Stomach (tissue), 19 donors: Measurements from ENCODE around the gene CNGA1. TPM values are rescaled to one million over a fixed set of nuclear protein-coding genes. Genes with fewer than 3 reads are reported as not detected.

Experiments used
- DNase-seq, 2 donors: peaks; one replicate each; pipeline versions ENCODE4 v3.0.0 to v3.0.0-alpha.2; 2013 to 2019
- H3K27ac ChIP-seq, 5 donors: fragments of 200-600 bp in 4 of 5; sonication (generic) in 4 of 5; one replicate each; pipeline ENCODE4 v1.5.1; 2013 to 2019; ENCODE audit warnings: mild to moderate bottlenecking in 1 of 5, moderate library complexity in 1 of 5
- H3K27me3 ChIP-seq, 3 donors: fragments of 200-600 bp; sonication (generic); one replicate each; pipeline ENCODE4 v1.5.1; 2017 to 2019; ENCODE audit warnings: mixed run types in 1 of 3
- H3K36me3 ChIP-seq, 4 donors: fragments of 200-600 bp; sonication (generic); 1 replicate in 3 of 4; 2 replicates in 1 of 4; pipeline ENCODE4 v1.5.1; 2016 to 2019
- H3K4me1 ChIP-seq, 4 donors: fragments of 200-600 bp; sonication (generic); one replicate each; pipeline ENCODE4 v1.5.1; 2016 to 2019
- H3K4me3 ChIP-seq, 4 donors: fragments of 200-600 bp; sonication (generic) in 3 of 4; one replicate each; pipeline ENCODE4 v1.5.1; 2016 to 2019; ENCODE audit warnings: mild to moderate bottlenecking in 1 of 4
- H3K9me3 ChIP-seq, 4 donors: fragments of 200-600 bp; sonication (generic); one replicate each; pipeline ENCODE4 v1.5.1; 2016 to 2019
- EP300 ChIP-seq: sonication (generic); formaldehyde crosslinking; IDR thresholded peaks from one replicate; pipeline ENCODE4 v1.6.1; 2017; ENCODE audit warnings: antibody characterized with exemption
- POLR2A ChIP-seq, 4 donors: fragments of 450-650 bp; IDR thresholded peaks; one replicate each; pipeline ENCODE4 v1.6.1; 2016; ENCODE audit warnings: antibody characterized with exemption in 4 of 4, control low read depth in 2 of 4, mild to moderate bottlenecking in 1 of 4, moderate library complexity in 1 of 4
- POLR2AphosphoS5 ChIP-seq, 3 donors: sonication (generic); formaldehyde crosslinking; IDR thresholded peaks; one replicate each; pipeline ENCODE4 v1.6.1; 2016; ENCODE audit warnings: antibody characterized with exemption in 3 of 3
- WGBS, 5 donors: extraction: QIAGEN DNeasy Blood & Tissue Kit in 3 of 5; methylation state at CpG; one replicate each; pipeline versions ENCODE4 v1.1.5 to v1.1.7; 2013 to 2018; 5-methylcytosine and 5-hydroxymethylcytosine counted together
- intact Hi-C: fragments of 100-400 bp; cut with DNase I; formaldehyde crosslinking; loops from one replicate; pipeline ENCODE4 v1.15.1; 2023; ENCODE audit warnings: low total_unique reads
- long read RNA-seq, 10 donors: transcript quantifications; one replicate each; lab custom pipeline, GENCODE V29; 2026
- polyA plus RNA-seq, 3 donors: library from polyadenylated mRNA; stranded (reverse); fragments of 200-250 nt; gene quantifications; one replicate each; pipeline ENCODE4 v1.2.3, GENCODE V29; 2013
- total RNA-seq, 5 donors: library from RNA; depleted of rRNA; stranded (reverse); fragments of >200 nt; gene quantifications; one replicate each; pipeline versions ENCODE4 v1.1.0 to v1.2.3, GENCODE V29; 2014 to 2016
- TF ChIP-seq, protein P1 (sequence below), 7 experiments: fragments of 450-650 bp in 4 of 7; fragments of 200-600 bp in 3 of 7; sonication (generic) in 3 of 7; IDR thresholded peaks; one replicate each; pipeline ENCODE4 v1.5.1; 2016 to 2019; ENCODE audit warnings: antibody characterized with exemption in 7 of 7, control low read depth in 2 of 7, mild to moderate bottlenecking in 1 of 7
- donor health status: healthy with polysubstance abuse.
- donor health status: Bipolar disorder and iron deficiency.
- donor health status: healthy.

Gene CNGA1
- 10 to 100 TPM in 1 of 5 donors, 1 to 10 TPM in 1, under 1 TPM in 1, not detected in 2; 0.87 to 23.8 (median 2.8) TPM for total RNA-seq
- 1 to 10 TPM in 2 of 3 donors, under 1 TPM in 1; 0.56 to 5.4 (median 4.4) TPM for polyA plus RNA-seq
- long read RNA-seq, donor 1, result 0 reads
- long read RNA-seq, donor 2, result 0 reads
- long read RNA-seq, donor 3, result 0 reads
- long read RNA-seq, donor 4, result 0 reads
- long read RNA-seq, donor 5, result 0 reads
- long read RNA-seq, donor 6, result 0 reads
- long read RNA-seq, donor 7, result 0 reads
- long read RNA-seq, donor 8, result 0 reads
- long read RNA-seq, donor 9, result 0 reads
- long read RNA-seq, donor 10, result 0 reads

DNA sequence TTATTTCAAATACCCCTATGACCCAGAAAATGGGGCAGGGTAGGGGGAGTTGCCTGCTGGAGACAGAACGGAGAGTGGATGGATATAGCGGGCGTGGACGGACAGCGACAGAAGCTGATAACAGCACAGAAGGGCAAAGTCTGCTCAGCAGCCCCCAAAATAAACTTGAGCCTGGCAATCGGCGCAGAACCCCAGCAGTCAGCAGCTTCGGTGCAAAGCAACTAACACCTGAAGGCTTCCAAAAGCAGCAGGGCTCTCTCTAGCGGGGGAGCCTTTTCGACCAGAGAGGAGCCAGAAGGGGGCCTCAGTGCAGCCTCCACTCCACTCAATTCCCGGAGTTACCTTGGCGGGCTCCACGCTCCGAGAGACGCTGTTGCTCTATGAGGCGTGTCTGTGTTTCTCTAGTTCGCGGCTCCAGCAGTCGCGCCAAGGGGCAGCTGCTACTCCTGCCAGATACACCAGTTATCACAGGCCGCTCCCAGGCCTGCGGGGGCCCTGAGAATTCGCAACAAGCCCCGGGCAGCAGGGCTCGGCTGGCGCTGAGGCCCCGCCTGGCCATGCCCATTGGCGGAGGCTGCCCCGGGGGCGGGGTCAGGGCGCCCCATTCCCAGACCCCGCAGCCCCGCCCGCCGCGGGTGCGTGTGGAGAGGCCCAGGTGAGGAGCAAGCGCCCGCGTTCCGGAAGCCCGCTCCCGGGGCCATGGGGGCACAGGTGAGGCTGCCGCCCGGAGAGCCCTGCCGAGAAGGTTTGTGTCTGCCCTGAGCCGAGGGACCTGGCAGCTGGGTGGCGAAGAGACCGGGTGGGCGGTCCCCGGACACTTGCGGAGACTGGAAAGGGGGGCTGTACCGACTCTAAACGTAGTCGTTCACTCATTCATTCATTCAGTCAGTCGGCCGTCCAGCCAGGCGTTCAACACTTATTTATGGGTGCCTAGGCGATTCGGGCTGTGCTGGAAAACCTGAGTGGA, at the start of gene CNGA1, which contains the start of gene NIPAL1:
Gene CNGA1, minus strand, starts transcription at position 541 of the 967 bp plus-strand sequence. CDS start 63,992 bp downstream, outside the sequence.
Gene NIPAL1, plus strand, starts transcription at position 632 of the 967 bp plus-strand sequence. Its CDS starts 68 bp downstream, at position 700.
- H3K4me3 ChIP-seq, result peak within 1 kb of the TSS; percentile 60 to 72 (median 66)
- H3K4me1 ChIP-seq, result peaks cover 10 to 27% (median 22%) of the 10 kb centered on the region in 4 donors
- intact Hi-C loops, result no loop called here
- TF ChIP-seq EP300, result no peak
- TF ChIP-seq POLR2A (IDR thresholded peaks at IDR 0.05), result no peak
- TF ChIP-seq POLR2AphosphoS5 (IDR thresholded peaks at IDR 0.05), result peak in 1 of 3 donors; percentile 43
- TF ChIP-seq, protein P1, sequence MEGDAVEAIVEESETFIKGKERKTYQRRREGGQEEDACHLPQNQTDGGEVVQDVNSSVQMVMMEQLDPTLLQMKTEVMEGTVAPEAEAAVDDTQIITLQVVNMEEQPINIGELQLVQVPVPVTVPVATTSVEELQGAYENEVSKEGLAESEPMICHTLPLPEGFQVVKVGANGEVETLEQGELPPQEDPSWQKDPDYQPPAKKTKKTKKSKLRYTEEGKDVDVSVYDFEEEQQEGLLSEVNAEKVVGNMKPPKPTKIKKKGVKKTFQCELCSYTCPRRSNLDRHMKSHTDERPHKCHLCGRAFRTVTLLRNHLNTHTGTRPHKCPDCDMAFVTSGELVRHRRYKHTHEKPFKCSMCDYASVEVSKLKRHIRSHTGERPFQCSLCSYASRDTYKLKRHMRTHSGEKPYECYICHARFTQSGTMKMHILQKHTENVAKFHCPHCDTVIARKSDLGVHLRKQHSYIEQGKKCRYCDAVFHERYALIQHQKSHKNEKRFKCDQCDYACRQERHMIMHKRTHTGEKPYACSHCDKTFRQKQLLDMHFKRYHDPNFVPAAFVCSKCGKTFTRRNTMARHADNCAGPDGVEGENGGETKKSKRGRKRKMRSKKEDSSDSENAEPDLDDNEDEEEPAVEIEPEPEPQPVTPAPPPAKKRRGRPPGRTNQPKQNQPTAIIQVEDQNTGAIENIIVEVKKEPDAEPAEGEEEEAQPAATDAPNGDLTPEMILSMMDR (IDR thresholded peaks at IDR 0.05), result peak in 2 of 7 experiments; percentile 25 to 31
- H3K36me3 ChIP-seq, result no peaks in the 10 kb centered on the region
- DNase-seq, result peak; percentile 90 to 96
- WGBS, 5 donors, result 2 to 8% (median 2%) methylated on average over 17 to 60 of the region's 60 CpGs
- no peaks in the 10 kb centered on the region for H3K9me3 ChIP-seq
- H3K27me3 ChIP-seq, result peaks cover 0 to 26% (median 0%) of the 10 kb centered on the region in 3 donors
- H3K27ac ChIP-seq, result peak within 1 kb of the TSS; percentile 79 to 92 (median 82)

DNA sequence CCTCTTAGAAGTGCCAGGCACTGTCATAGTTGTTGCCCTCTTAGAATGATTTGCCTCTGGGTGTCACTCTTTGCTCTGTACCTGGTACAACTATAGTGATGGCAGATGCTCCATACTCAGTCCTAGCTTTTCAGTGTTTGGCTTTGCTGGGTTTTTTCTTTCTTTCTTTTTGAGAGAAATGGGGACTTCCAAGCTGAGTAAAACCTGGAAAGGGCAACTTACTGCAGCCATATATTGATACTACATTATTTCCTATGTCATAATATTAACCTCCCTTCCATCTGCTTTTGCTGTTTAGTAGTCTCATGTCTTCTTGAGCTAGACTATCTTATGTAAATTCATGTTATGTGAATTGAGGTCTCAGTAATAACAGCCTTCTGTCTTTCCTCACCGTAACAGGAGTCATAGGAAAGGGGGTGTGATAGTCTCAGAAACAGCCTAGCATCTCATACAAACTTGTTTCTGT, 49.1 kb upstream of the CNGA1 start:
- H3K27ac ChIP-seq, result no peak overlapping the region
- TF ChIP-seq POLR2A (IDR thresholded peaks at IDR 0.05), result no peak
- TF ChIP-seq, protein P1 (IDR thresholded peaks at IDR 0.05), result no peak
- no peak for TF ChIP-seq EP300
- no peak for TF ChIP-seq POLR2AphosphoS5 (IDR thresholded peaks at IDR 0.05)
- no peak overlapping the region for H3K4me3 ChIP-seq
- no peaks in the 10 kb centered on the region for H3K27me3 ChIP-seq
- DNase-seq, result no peak
- no peaks in the 10 kb centered on the region for H3K9me3 ChIP-seq
- intact Hi-C loops, result no loop called here
- H3K4me1 ChIP-seq, result no peaks in the 10 kb centered on the region
- WGBS, 5 donors, result 83 to 95% (median 88%) methylated on average over 1 of the region's 1 CpG
- no peaks in the 10 kb centered on the region for H3K36me3 ChIP-seq

DNA sequence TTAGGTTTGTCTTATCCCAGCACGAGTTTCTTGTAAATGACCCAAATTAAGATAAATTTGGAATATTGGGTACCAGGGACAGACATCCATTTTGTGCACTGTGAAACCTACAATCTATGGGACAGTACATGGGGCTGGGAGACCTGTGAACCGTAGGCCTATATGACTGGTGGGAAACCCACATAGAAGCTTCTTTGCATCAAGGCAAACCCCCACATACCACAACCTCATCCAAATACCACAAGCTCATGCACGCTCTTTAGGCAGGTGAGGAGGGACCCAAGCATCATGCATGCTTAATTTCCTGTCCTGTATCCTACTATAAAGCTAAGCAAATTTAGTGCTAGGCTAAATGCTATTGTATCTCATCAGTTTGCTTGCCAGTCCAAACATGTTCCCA, 47.9 kb upstream of the CNGA1 start:
- WGBS, 5 donors, result 85 to 92% (median 88%) methylated on average over 3 of the region's 3 CpGs
- Histone ChIP-seq H3K4me1 (no peaks in the 10 kb centered on the region), H3K27me3 (no peaks in the 10 kb centered on the region), H3K4me3 (no peak overlapping the region), H3K27ac (no peak overlapping the region), H3K36me3 (no peaks in the 10 kb centered on the region), H3K9me3 (no peaks in the 10 kb centered on the region)
- TF ChIP-seq POLR2AphosphoS5 (IDR thresholded peaks at IDR 0.05) (no peak), EP300 (no peak), POLR2A (IDR thresholded peaks at IDR 0.05) (no peak)
- TF ChIP-seq, protein P1 (IDR thresholded peaks at IDR 0.05), result no peak
- intact Hi-C loops, result no loop called here
- no peak for DNase-seq
